Loucy (cell line): ENCODE results near the gene CKM.

Source experiments
- H2AFZ ChIP-seq: fragments of 200-600 bp; sonication (generic); 2 replicates; pipeline ENCODE4 v1.6.0; 2016; ENCODE audit warnings: antibody characterized with exemption, mild to moderate bottlenecking, low read length, moderate library complexity
- H3F3A ChIP-seq: fragments of 200-600 bp; 2 replicates; pipeline ENCODE4 v1.6.0; 2016; ENCODE audit warnings: antibody characterized with exemption, low read depth, mild to moderate bottlenecking
- H3K27me3 ChIP-seq: fragments of 200-600 bp; sonication (generic); 2 replicates; pipeline ENCODE4 v1.6.1; 2014; ENCODE audit warnings: low read length, mild to moderate bottlenecking; ENCODE audit not compliant: insufficient read depth, poor library complexity, severe bottlenecking
- H3K36me3 ChIP-seq: fragments of 200-600 bp; sonication (generic); 2 replicates; pipeline ENCODE4 v1.6.1; 2016; ENCODE audit warnings: low read length; ENCODE audit not compliant: insufficient read depth
- H3K4me1 ChIP-seq: fragments of 200-600 bp; sonication (generic); 2 replicates; pipeline ENCODE4 v1.5.1; 2014; ENCODE audit warnings: low read length, mild to moderate bottlenecking; ENCODE audit not compliant: insufficient read depth, poor library complexity, severe bottlenecking
- H3K4me2 ChIP-seq: fragments of 200-600 bp; sonication (generic); 2 replicates; pipeline ENCODE4 v1.6.0; 2014; ENCODE audit warnings: antibody characterized with exemption, low read length, low read depth, mild to moderate bottlenecking; ENCODE audit not compliant: poor library complexity, severe bottlenecking
- H3K4me3 ChIP-seq: fragments of 200-600 bp; sonication (generic); 2 replicates; pipeline ENCODE4 v1.5.1; 2014; ENCODE audit warnings: low read length, mild to moderate bottlenecking, mixed read lengths; ENCODE audit not compliant: poor library complexity, severe bottlenecking
- H3K79me2 ChIP-seq: fragments of 200-600 bp; sonication (generic); 2 replicates; pipeline ENCODE4 v1.6.1; 2014; ENCODE audit warnings: low read length; ENCODE audit not compliant: insufficient read depth
- H3K9ac ChIP-seq: fragments of 200-600 bp; sonication (generic); 2 replicates; pipeline ENCODE4 v1.6.0; 2014; ENCODE audit warnings: mild to moderate bottlenecking, low read depth, low read length, moderate library complexity; ENCODE audit not compliant: poor library complexity, severe bottlenecking
- H3K9me2 ChIP-seq: fragments of 200-600 bp; sonication (generic); replicated peaks from 2 replicates; pipeline ENCODE4 v1.6.1; 2016; ENCODE audit warnings: low read depth, low read length, mixed read lengths
- H3K9me3 ChIP-seq: fragments of 200-600 bp; sonication (generic); 2 replicates; pipeline ENCODE4 v1.6.1; 2014; ENCODE audit warnings: mild to moderate bottlenecking, antibody characterized with exemption, low read length, low read depth; ENCODE audit not compliant: insufficient read depth
- H4K20me1 ChIP-seq: fragments of 200-600 bp; sonication (generic); 2 replicates; pipeline ENCODE4 v1.6.0; 2014; ENCODE audit warnings: antibody characterized with exemption, low read length, mild to moderate bottlenecking; ENCODE audit not compliant: insufficient read depth, poor library complexity, severe bottlenecking
- EZH2phosphoT487 ChIP-seq: fragments of 200-600 bp; IDR thresholded peaks from 2 replicates; pipeline ENCODE4 v1.6.1; 2018; ENCODE audit warnings: antibody characterized with exemption, mild to moderate bottlenecking, moderate library complexity, borderline replicate concordance
- TF ChIP-seq, protein P1 (sequence below): fragments of 200-600 bp; sonication (generic); conservative IDR thresholded peaks from 2 replicates; pipeline ENCODE4 v1.5.1; 2014; ENCODE audit warnings: mild to moderate bottlenecking, antibody characterized with exemption, low read length

Gene CKM

DNA sequence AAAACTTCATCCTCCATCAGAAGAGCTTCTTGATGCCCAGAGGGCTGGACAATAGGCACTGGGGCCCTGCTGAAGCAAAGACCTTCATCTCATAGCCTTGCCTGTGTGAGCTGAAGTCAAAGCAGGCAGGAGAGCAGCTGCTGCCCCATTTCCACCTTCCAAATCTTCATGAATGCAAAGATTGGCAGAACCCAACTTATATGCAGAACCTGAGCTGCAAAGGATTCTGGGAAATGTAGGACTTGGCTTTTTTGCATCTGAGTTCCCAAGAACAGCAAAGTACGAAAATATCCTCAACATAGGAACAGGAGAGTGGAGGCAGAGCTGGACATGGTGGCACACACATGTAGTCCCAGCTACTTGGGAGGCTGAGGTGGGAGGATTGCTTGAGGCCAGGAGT lies 30.8 kb downstream of the CKM start:
- Histone ChIP-seq H4K20me1 (no peaks in the 10 kb centered on the region), H2AFZ (no peak overlapping the region), H3K27me3 (no peaks in the 10 kb centered on the region), H3K9me2 (no peaks in the 10 kb centered on the region), H3K9me3 (no peaks in the 10 kb centered on the region), H3F3A (no peaks in the 10 kb centered on the region), H3K36me3 (peaks cover 14% of the 10 kb centered on the region; the same call in 1 of the 2 replicates), H3K4me3 (no peak overlapping the region), H3K9ac (no peak overlapping the region), H3K4me2 (no peak overlapping the region), H3K4me1 (no peaks in the 10 kb centered on the region), H3K79me2 (no peaks in the 10 kb centered on the region)
- TF ChIP-seq, protein P1, sequence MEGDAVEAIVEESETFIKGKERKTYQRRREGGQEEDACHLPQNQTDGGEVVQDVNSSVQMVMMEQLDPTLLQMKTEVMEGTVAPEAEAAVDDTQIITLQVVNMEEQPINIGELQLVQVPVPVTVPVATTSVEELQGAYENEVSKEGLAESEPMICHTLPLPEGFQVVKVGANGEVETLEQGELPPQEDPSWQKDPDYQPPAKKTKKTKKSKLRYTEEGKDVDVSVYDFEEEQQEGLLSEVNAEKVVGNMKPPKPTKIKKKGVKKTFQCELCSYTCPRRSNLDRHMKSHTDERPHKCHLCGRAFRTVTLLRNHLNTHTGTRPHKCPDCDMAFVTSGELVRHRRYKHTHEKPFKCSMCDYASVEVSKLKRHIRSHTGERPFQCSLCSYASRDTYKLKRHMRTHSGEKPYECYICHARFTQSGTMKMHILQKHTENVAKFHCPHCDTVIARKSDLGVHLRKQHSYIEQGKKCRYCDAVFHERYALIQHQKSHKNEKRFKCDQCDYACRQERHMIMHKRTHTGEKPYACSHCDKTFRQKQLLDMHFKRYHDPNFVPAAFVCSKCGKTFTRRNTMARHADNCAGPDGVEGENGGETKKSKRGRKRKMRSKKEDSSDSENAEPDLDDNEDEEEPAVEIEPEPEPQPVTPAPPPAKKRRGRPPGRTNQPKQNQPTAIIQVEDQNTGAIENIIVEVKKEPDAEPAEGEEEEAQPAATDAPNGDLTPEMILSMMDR = no peak
- no peak for TF ChIP-seq EZH2phosphoT487

DNA sequence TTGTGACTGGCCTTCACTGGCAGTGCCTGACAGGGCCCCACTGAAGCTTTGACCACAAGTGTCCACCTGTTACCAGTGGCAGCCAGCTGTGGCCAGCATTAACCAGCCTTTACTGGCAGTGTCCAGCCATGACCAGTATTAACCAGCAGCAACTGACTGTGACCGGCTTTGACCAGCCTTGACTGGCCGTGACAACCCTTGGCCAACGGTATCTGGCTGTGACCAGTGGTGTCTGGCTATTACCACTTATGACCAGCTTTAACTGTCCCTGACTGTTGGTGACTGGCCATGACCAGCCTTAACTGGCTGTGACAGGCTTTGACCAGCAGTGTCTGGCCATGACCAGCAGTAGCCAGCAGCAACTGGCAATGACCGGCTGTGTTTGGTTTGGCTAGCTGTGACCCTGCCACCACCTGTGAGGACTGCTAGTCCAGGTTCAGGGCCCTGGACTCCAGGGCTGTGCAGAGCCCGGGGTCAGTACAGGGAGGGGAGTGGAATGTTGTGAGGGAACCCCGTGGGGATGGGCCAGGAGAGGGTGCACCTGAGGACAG lies 32.2 kb downstream of the CKM start:
- H2AFZ ChIP-seq = no peak overlapping the region
- no peaks in the 10 kb centered on the region for H3K9me3 ChIP-seq
- TF ChIP-seq EZH2phosphoT487 = no peak
- TF ChIP-seq, protein P1 = no peak
- H3K9ac ChIP-seq = no peak overlapping the region
- no peaks in the 10 kb centered on the region for H4K20me1 ChIP-seq
- H3K4me1 ChIP-seq = no peaks in the 10 kb centered on the region
- H3K4me3 ChIP-seq = no peak overlapping the region
- no peak overlapping the region for H3K4me2 ChIP-seq
- no peaks in the 10 kb centered on the region for H3K79me2 ChIP-seq
- H3K9me2 ChIP-seq = no peaks in the 10 kb centered on the region
- no peaks in the 10 kb centered on the region for H3F3A ChIP-seq
- peaks cover 14% of the 10 kb centered on the region; the same call in 1 of the 2 replicates for H3K36me3 ChIP-seq
- H3K27me3 ChIP-seq = no peaks in the 10 kb centered on the region

DNA sequence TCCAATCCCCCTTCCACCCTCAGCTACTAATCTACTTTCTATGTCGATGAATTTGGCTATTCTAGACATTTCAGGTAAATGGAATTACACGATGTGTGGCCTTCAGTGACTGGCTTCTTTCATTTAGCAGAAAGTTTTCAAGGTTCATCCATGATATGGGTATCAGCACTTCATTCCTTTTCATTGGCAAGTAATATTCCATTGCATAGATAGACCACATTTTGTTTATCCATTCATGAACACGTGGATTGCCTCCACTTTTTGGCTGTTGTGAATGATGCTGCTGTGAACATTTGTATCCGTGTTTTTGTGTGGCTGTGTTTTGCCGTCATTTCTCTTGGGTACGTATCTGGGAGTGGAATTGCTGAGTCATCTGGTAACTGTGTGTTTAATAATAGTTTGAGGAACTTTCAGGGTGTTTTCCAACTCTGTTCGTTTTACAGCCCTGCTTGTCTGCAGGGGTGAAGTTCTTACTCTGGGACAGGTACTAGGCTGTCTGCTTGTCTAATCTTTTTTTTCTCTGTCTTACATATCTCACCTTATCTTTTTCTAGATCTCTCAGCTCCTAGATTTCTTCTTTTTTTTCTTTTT lies 39.1 kb downstream of the CKM start:
- Histone ChIP-seq H3K27me3 (no peaks in the 10 kb centered on the region), H3K4me1 (no peaks in the 10 kb centered on the region), H3K36me3 (peaks cover 49% of the 10 kb centered on the region; the same call in 1 of the 2 replicates), H3K4me2 (no peak overlapping the region), H3F3A (no peaks in the 10 kb centered on the region), H3K79me2 (no peaks in the 10 kb centered on the region), H3K9ac (no peak overlapping the region), H3K9me3 (no peaks in the 10 kb centered on the region), H3K9me2 (no peaks in the 10 kb centered on the region), H2AFZ (no peak overlapping the region), H3K4me3 (no peak overlapping the region), H4K20me1 (no peaks in the 10 kb centered on the region)
- no peak for TF ChIP-seq EZH2phosphoT487
- TF ChIP-seq, protein P1 = no peak
